SU-DHL-6 (cell line): ENCODE results near the gene KRTCAP2.

ENCODE experiments used
- CTCF ChIP-seq: fragments of 200-600 bp; sonication (generic); IDR thresholded peaks from one replicate; pipeline ENCODE4 v1.5.1; 2017; ENCODE audit warnings: antibody characterized with exemption, mild to moderate bottlenecking, low read length, moderate library complexity; ENCODE audit not compliant: insufficient read depth, poor library complexity, severe bottlenecking
- EZH2phosphoT487 ChIP-seq: fragments of 200-600 bp; sonication (generic), shearing (Covaris generic); conservative IDR thresholded peaks from 2 replicates; pipeline ENCODE4 v1.6.1; 2018; ENCODE audit warnings: mild to moderate bottlenecking, antibody characterized with exemption, low read length, moderate library complexity, mixed read lengths

- TF ChIP-seq CTCF (no peak), EZH2phosphoT487 (no peak)
These were observed 13.0 kb downstream of the KRTCAP2 start for GRCh38 chr1:155160128-155160527.
